Measurements from ENCODE around the gene LRRC8B.

DNA sequence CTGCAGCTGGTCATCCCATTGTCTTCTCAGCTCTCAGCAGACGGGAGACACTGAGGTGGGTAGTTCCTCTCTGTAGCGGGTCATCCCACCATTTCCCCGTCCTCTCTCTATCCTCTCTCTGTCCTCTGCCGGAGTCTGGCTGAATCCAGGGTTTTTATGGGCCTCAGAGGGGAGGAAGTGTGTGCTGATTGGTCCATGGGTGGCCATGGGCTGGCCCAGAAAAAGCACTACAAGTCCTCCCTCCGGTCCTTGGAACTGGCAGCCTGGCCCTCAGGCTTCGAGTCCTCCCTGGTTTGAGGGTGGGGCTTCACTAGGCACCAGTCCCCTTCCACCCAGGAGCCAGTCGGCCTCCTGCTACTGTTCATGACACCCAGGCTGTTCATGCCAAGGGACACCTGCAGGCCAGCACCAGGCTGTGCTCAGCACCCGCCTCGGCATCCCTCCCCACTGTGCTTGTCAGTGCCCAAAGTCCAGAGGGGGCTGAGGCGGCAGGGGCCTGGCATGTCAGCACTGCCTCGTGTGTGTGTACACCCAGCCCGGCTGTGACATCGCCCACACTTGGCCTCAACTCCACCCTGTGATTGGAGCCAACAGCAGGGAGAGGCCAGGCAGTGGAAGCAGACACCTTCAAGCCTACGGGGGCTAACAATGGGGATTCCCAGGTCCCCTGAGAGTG is 85.3 kb downstream of the LRRC8B start:
- TF ChIP-seq CTCF (IDR thresholded peaks at IDR 0.05; ENCODE audit: borderline replicate concordance, extremely low read depth, low read length, poor library complexity, severe bottlenecking) = no peak
- TF ChIP-seq EZH2 (IDR thresholded peaks at IDR 0.05; ENCODE audit: borderline replicate concordance, low read depth, low read length, severe bottlenecking) = no peak

All from DND-41 (cell line).